NCI-H1417 treated with DMSO at 0.1 percent for 48 hours (cell line): ENCODE measurements around the gene RPL7A.
"Not testable (repeated sequence)": the region's sequence is repeated elsewhere in the genome, so short reads cannot be mapped to it uniquely, and the experiment has no call there.

Experiments used
- DNase-seq: peaks from one replicate; lab custom pipeline; 2025; lab: John Stamatoyannopoulos, UW

RPL7A gene

GRCh38 chr9:133347985-133348717 is at the start of gene RPL7A, which contains the start of gene MED22:
RPL7A (plus strand) TSS chr9:133348218; CDS start chr9:133348244, 26 bp downstream.
MED22 (minus strand) TSS chr9:133348131; CDS start chr9:133346662, 1,469 bp downstream.
- peak; percentile 89 for DNase-seq

- not testable (repeated sequence) for DNase-seq
Measured at GRCh38 chr9:133299996-133300395, 48.0 kb upstream of the RPL7A start.

- DNase-seq, result no peak
Measured at GRCh38 chr9:133301253-133302230, 46.5 kb upstream of the RPL7A start.

- DNase-seq, result no peak
Measured at GRCh38 chr9:133303266-133304157, 44.5 kb upstream of the RPL7A start.

GRCh38 chr9:133304158-133304470 is 43.9 kb upstream of the RPL7A start:
- DNase-seq, result no peak

GRCh38 chr9:133304477-133305377 is 43.3 kb upstream of the RPL7A start:
- DNase-seq, result no peak

GRCh38 chr9:133305731-133306130 is 42.3 kb upstream of the RPL7A start:
- no peak for DNase-seq

- no peak for DNase-seq
Measured at GRCh38 chr9:133306242-133307204, 41.5 kb upstream of the RPL7A start.

- DNase-seq, result no peak
Measured at GRCh38 chr9:133307301-133307700, 40.7 kb upstream of the RPL7A start.

GRCh38 chr9:133309608-133310007 is 38.4 kb upstream of the RPL7A start:
- no peak for DNase-seq

- DNase-seq, result no peak
Measured at GRCh38 chr9:133315997-133316396, 32.0 kb upstream of the RPL7A start.

GRCh38 chr9:133317551-133317950 is 30.5 kb upstream of the RPL7A start:
- DNase-seq, result not testable (repeated sequence)

- no peak for DNase-seq
Measured at GRCh38 chr9:133320421-133320881, 27.6 kb upstream of the RPL7A start.

- no peak for DNase-seq
Measured at GRCh38 chr9:133321411-133321935, 26.5 kb upstream of the RPL7A start.

GRCh38 chr9:133322701-133323100 is 25.3 kb upstream of the RPL7A start:
- no peak for DNase-seq

GRCh38 chr9:133323211-133323610 is 24.8 kb upstream of the RPL7A start:
- DNase-seq, result no peak

GRCh38 chr9:133323991-133324703 is 23.9 kb upstream of the RPL7A start:
- DNase-seq, result no peak

GRCh38 chr9:133327021-133327420 is 21.0 kb upstream of the RPL7A start:
- DNase-seq, result not testable (repeated sequence)
